Keratinocyte (primary cell): ENCODE data around the gene TEX22. TPM values are rescaled to one million over a fixed set of nuclear protein-coding genes. Genes with fewer than 3 reads are reported as not detected.

ENCODE experiments used
- DNase-seq: peaks from one replicate; pipeline ENCODE4 v3.0.0-alpha.2; 2011; ENCODE audit warnings: low read depth, missing footprints, low spot score
- FAIRE-seq: peaks from 2 replicates; lab custom pipeline; 2011; peaks lifted over from hg19 to GRCh38; lab: Jason Lieb, UNC
- H2AFZ ChIP-seq: 2 replicates; pipeline ENCODE4 v1.6.0; 2012; ENCODE audit warnings: low read length, control low read depth, inconsistent platforms; ENCODE audit not compliant: control insufficient read depth
- H3K27ac ChIP-seq: 2 replicates; pipeline ENCODE4 v1.5.1; 2011; ENCODE audit warnings: low read length; ENCODE audit not compliant: control insufficient read depth, insufficient read depth
- H3K27me3 ChIP-seq: 3 replicates; pipeline ENCODE4 v1.6.0; 2011; ENCODE audit warnings: low read length; ENCODE audit not compliant: control insufficient read depth, insufficient read depth; ENCODE audit errors: extremely low read depth
- H3K36me3 ChIP-seq, 2 experiments: 2 replicates in 1 of 2; 3 replicates in 1 of 2; pipeline ENCODE4 v1.5.1; 2011; ENCODE audit warnings: low read length in 2 of 2, mild to moderate bottlenecking in 1 of 2; ENCODE audit not compliant: control insufficient read depth in 2 of 2, insufficient read depth in 2 of 2; ENCODE audit errors: extremely low read depth in 1 of 2
- H3K4me1 ChIP-seq: 3 replicates; pipeline ENCODE4 v1.5.1; 2011; ENCODE audit warnings: low read length; ENCODE audit not compliant: control insufficient read depth, insufficient read depth; ENCODE audit errors: extremely low read depth
- H3K4me2 ChIP-seq: 3 replicates; pipeline ENCODE4 v1.6.0; 2011; ENCODE audit warnings: low read depth, low read length; ENCODE audit not compliant: control insufficient read depth, insufficient read depth; ENCODE audit errors: extremely low read depth
- H3K4me3 ChIP-seq, 3 experiments: fragments of 200-600 bp in 1 of 3; sonication (generic) in 1 of 3; 2 replicates in 2 of 3; 3 replicates in 1 of 3; pipeline ENCODE4 v1.5.1; 2011 to 2016; ENCODE audit warnings: low read length in 3 of 3, mild to moderate bottlenecking in 3 of 3, control low read depth in 2 of 3, inconsistent platforms in 1 of 3, low read depth in 1 of 3, mixed read lengths in 1 of 3, mixed run types in 1 of 3, moderate library complexity in 1 of 3; ENCODE audit not compliant: control insufficient read depth in 2 of 3, insufficient read depth in 2 of 3; ENCODE audit errors: extremely low read depth in 1 of 3
- H3K79me2 ChIP-seq: 2 replicates; pipeline ENCODE4 v1.6.0; 2012; ENCODE audit warnings: low read length; ENCODE audit not compliant: control insufficient read depth, insufficient read depth
- H3K9ac ChIP-seq: 3 replicates; pipeline ENCODE4 v1.6.0; 2011; ENCODE audit warnings: low read length; ENCODE audit not compliant: control insufficient read depth, insufficient read depth; ENCODE audit errors: extremely low read depth
- H3K9me1 ChIP-seq: 3 replicates; pipeline ENCODE4 v1.6.0; 2011; ENCODE audit warnings: low read length; ENCODE audit not compliant: control insufficient read depth, insufficient read depth; ENCODE audit errors: extremely low read depth
- H3K9me3 ChIP-seq: 2 replicates; pipeline ENCODE4 v1.5.1; 2012; ENCODE audit warnings: low read depth, low read length; ENCODE audit not compliant: control insufficient read depth
- H4K20me1 ChIP-seq: 3 replicates; pipeline ENCODE4 v1.6.0; 2011; ENCODE audit warnings: low read length; ENCODE audit not compliant: control insufficient read depth, insufficient read depth; ENCODE audit errors: extremely low read depth
- EZH2 ChIP-seq: IDR thresholded peaks from one replicate; pipeline ENCODE4 v1.6.1; 2012; ENCODE audit warnings: inconsistent platforms, mild to moderate bottlenecking, low read length, moderate library complexity
- dilution Hi-C: fragments of 300-500 bp; cut with MboI; formaldehyde crosslinking; loops from one replicate; pipeline ENCODE4 v1.7.0; 2020; ENCODE audit warnings: low sequenced_read_pairs; ENCODE audit not compliant: extremely low pct_ligation_motif_present
- polyA plus RNA-seq, 5 experiments: library from polyadenylated mRNA; depleted of rRNA in 3 of 5; stranded (reverse) in 3 of 5; stranded (forward) in 1 of 5; unstranded in 1 of 5; fragments of >200 nt; gene quantifications; 1 replicate in 1 of 5; 2 replicates in 3 of 5; 3 replicates in 1 of 5; pipeline versions ENCODE4 v1.2.1 to v1.2.3, GENCODE V29; 2011 to 2012; ENCODE audit warnings: missing spikeins in 2 of 5, low read depth in 1 of 5, low replicate concordance in 1 of 5
- TF ChIP-seq, protein P1 (sequence below), 3 experiments: IDR thresholded peaks in 1 of 3; conservative IDR thresholded peaks in 1 of 3; optimal IDR thresholded peaks in 1 of 3; 2 replicates in 2 of 3; 3 replicates in 1 of 3; pipeline versions ENCODE3 to v1.5.1; 2011; ENCODE audit warnings: low read length in 3 of 3, mild to moderate bottlenecking in 3 of 3, moderate library complexity in 2 of 3, control low read depth in 1 of 3, inconsistent platforms in 1 of 3; ENCODE audit not compliant: insufficient read depth in 2 of 3; ENCODE audit errors: extremely low read depth in 1 of 3

The TEX22 gene
- polyA plus RNA-seq, 1 donor (not counting 4 experiments of a cell fraction or from before 2014, with no cell fraction given): 0.03 TPM

DNA sequence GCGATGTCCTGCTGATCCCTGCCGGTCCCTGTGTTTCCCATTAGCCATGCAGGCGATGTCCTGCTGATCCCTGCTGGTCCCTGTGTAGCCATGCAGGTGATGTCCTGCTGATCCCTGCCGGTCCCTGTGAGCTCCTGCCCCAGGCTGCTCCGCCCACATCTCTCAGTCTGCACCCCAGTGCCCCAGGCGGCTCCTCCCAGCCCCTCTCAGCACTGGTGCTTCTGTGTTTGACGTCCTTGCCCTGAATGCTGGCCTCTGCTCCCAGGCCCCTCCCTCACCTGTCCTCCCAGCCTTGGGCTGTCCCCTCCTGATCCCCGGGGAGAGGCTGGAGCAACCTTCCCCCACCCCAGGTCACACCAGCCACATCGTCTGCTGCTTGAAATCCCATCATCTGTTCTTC lies 41.4 kb upstream of the TEX22 start:
- FAIRE-seq (no peak), DNase-seq (no peak)
- Histone ChIP-seq H3K4me2 (no peak overlapping the region), H3K27me3 (no peaks in the 10 kb centered on the region), H4K20me1 (no peaks in the 10 kb centered on the region), H3K79me2 (no peaks in the 10 kb centered on the region), H3K9me3 (no peaks in the 10 kb centered on the region), H3K4me3 (no peak overlapping the region), H3K4me1 (peaks cover 2% of the 10 kb centered on the region), H2AFZ (no peak overlapping the region), H3K9me1 (no peaks in the 10 kb centered on the region), H3K27ac (no peak overlapping the region), H3K36me3 (peaks cover 0 to 9% of the 10 kb centered on the region in 2 experiments), H3K9ac (no peak overlapping the region)
- dilution Hi-C loops: no loop called here
- TF ChIP-seq, protein P1, sequence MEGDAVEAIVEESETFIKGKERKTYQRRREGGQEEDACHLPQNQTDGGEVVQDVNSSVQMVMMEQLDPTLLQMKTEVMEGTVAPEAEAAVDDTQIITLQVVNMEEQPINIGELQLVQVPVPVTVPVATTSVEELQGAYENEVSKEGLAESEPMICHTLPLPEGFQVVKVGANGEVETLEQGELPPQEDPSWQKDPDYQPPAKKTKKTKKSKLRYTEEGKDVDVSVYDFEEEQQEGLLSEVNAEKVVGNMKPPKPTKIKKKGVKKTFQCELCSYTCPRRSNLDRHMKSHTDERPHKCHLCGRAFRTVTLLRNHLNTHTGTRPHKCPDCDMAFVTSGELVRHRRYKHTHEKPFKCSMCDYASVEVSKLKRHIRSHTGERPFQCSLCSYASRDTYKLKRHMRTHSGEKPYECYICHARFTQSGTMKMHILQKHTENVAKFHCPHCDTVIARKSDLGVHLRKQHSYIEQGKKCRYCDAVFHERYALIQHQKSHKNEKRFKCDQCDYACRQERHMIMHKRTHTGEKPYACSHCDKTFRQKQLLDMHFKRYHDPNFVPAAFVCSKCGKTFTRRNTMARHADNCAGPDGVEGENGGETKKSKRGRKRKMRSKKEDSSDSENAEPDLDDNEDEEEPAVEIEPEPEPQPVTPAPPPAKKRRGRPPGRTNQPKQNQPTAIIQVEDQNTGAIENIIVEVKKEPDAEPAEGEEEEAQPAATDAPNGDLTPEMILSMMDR (optimal IDR thresholded peaks at IDR 0.05 in 1 of 3, IDR thresholded peaks at IDR 0.05 in 1 of 3, conservative IDR thresholded peaks at IDR 0.05 in 1 of 3; ENCODE audit: extremely low read depth in 1 of 3, insufficient read depth in 2 of 3, low read length in 3 of 3): no peak
- no peak for TF ChIP-seq EZH2

DNA sequence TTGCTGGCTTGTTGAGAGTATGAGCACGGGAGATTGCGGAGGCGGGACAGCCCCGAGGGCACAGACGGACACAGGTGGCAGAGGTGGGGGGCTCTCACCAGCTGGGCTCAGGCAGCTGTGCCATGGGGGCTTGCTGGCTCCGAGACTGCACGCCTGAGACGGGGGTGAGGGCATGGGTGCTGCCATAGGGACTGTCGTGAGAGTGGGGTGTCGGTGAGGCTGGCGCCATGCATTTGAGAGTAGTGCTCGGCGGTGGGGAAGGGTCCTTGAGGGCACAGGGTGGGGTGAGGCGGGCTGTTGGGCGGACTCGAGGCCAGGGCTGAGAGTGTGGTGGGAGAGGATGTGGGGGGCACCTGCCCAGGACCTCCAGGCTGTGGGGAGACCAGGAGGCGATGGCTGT lies 40.7 kb upstream of the TEX22 start:
- H3K27me3 ChIP-seq: no peaks in the 10 kb centered on the region
- no peaks in the 10 kb centered on the region for H4K20me1 ChIP-seq
- TF ChIP-seq, protein P1 (optimal IDR thresholded peaks at IDR 0.05 in 1 of 3, IDR thresholded peaks at IDR 0.05 in 1 of 3, conservative IDR thresholded peaks at IDR 0.05 in 1 of 3; ENCODE audit: extremely low read depth in 1 of 3, insufficient read depth in 2 of 3, low read length in 3 of 3): no peak
- TF ChIP-seq EZH2: no peak
- H3K9me3 ChIP-seq: no peaks in the 10 kb centered on the region
- no peak overlapping the region for H3K9ac ChIP-seq
- H3K79me2 ChIP-seq: no peaks in the 10 kb centered on the region
- DNase-seq (no peak), FAIRE-seq (no peak)
- no peak overlapping the region for H3K4me3 ChIP-seq
- no peaks in the 10 kb centered on the region for H3K4me1 ChIP-seq
- H3K9me1 ChIP-seq: no peaks in the 10 kb centered on the region
- H3K4me2 ChIP-seq: no peak overlapping the region
- H3K27ac ChIP-seq: no peak overlapping the region
- dilution Hi-C loops: no loop called here
- H2AFZ ChIP-seq: no peak overlapping the region
- peaks cover 0 to 9% of the 10 kb centered on the region in 2 experiments for H3K36me3 ChIP-seq
